ENCODE results near the gene LMTK2.

The LMTK2 gene

GRCh38 chr7:98234429-98235147 lies 127.9 kb downstream of the LMTK2 start:
- no peak for DNase-seq (ENCODE audit: low read depth)

- no peak for DNase-seq (ENCODE audit: low read depth)
Measured at GRCh38 chr7:98235901-98236300, 129.2 kb downstream of the LMTK2 start.

- no peak for DNase-seq (ENCODE audit: low read depth)
Measured at GRCh38 chr7:98236355-98237185, 129.9 kb downstream of the LMTK2 start.

- DNase-seq (ENCODE audit: low read depth) = no peak
Measured at GRCh38 chr7:98238076-98238475, 131.4 kb downstream of the LMTK2 start.

- no peak for DNase-seq (ENCODE audit: low read depth)
Measured at GRCh38 chr7:98238976-98239375, 132.3 kb downstream of the LMTK2 start.

GRCh38 chr7:98240961-98241673 lies 134.5 kb downstream of the LMTK2 start:
- DNase-seq (ENCODE audit: low read depth) = no peak

- no peak for DNase-seq (ENCODE audit: low read depth)
Measured at GRCh38 chr7:98241674-98242241, 135.1 kb downstream of the LMTK2 start.

- no peak for DNase-seq (ENCODE audit: low read depth)
Measured at GRCh38 chr7:98242342-98242741, 135.7 kb downstream of the LMTK2 start.

GRCh38 chr7:98242934-98243333 lies 136.3 kb downstream of the LMTK2 start:
- no peak for DNase-seq (ENCODE audit: low read depth)

GRCh38 chr7:98244871-98245270 lies 138.2 kb downstream of the LMTK2 start:
- DNase-seq (ENCODE audit: low read depth) = no peak

- DNase-seq (ENCODE audit: low read depth) = no peak
Measured at GRCh38 chr7:98248156-98248555, 141.5 kb downstream of the LMTK2 start.

- DNase-seq (ENCODE audit: low read depth) = no peak
Measured at GRCh38 chr7:98249106-98249505, 142.4 kb downstream of the LMTK2 start.

- DNase-seq (ENCODE audit: low read depth) = no peak
Measured at GRCh38 chr7:98250789-98251188, 144.1 kb downstream of the LMTK2 start.

- no peak for DNase-seq (ENCODE audit: low read depth)
Measured at GRCh38 chr7:98251231-98251600, 144.6 kb downstream of the LMTK2 start.

- peak; percentile 69 for DNase-seq (ENCODE audit: low read depth)
Measured at GRCh38 chr7:98251601-98252424, 145.2 kb downstream of the LMTK2 start, which contains the start of gene TECPR1. TECPR1 (minus strand) TSS chr7:98252232; CDS start chr7:98246146, 6,086 bp downstream.

- no peak for DNase-seq (ENCODE audit: low read depth)
Measured at GRCh38 chr7:98252425-98253054, 145.9 kb downstream of the LMTK2 start.

GRCh38 chr7:98254516-98254915 lies 147.9 kb downstream of the LMTK2 start:
- no peak for DNase-seq (ENCODE audit: low read depth)

GRCh38 chr7:98254951-98255610 lies 148.4 kb downstream of the LMTK2 start:
- DNase-seq (ENCODE audit: low read depth) = no peak

GRCh38 chr7:98256431-98256830 lies 149.8 kb downstream of the LMTK2 start:
- DNase-seq (ENCODE audit: low read depth) = no peak

GRCh38 chr7:98257701-98258100 lies 151.0 kb downstream of the LMTK2 start:
- DNase-seq (ENCODE audit: low read depth) = no peak

Measured in stimulated activated CD8-positive, alpha-beta memory T cell treated with anti-CD3 and anti-CD28 coated beads, Interleukin-15, amount 100 ng/mL, for 24 hours (primary cell).